Measurements from ENCODE around the gene NOS1AP. TPM values are rescaled to one million over a fixed set of nuclear protein-coding genes. Genes with fewer than 3 reads are reported as not detected.

The NOS1AP gene
- total RNA-seq, 4 donors from 2014 or later, result 0.99 to 9.0 (median 4.0) TPM

DNA sequence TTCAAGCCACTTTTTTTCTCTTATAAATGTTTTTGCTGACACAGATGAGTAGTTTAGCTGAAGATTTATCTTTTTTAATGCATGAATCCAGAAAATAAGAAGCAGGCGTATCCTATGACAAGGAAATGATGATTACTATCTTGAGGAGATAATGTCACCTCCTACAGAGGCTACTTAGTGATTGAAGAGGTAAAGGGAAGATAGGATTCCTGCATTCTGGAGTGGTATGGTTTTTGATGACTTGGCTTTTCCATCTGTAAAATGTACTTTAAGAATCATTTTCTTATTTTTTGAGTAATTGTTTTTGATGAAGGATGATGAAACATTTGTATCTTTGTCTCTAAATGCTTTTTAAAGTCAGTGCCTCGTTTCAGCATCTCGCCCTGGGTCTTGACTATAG lies 184.3 kb downstream of the NOS1AP start:
- Histone ChIP-seq H3K27me3 (no peaks in the 10 kb centered on the region), H3K36me3 (no peaks in the 10 kb centered on the region), H3K27ac (replicated peaks in 1 of 4) (no peak overlapping the region), H3K9me3 (no peaks in the 10 kb centered on the region), H3K4me1 (peaks cover 0 to 24% (median 14%) of the 10 kb centered on the region in 4 donors), H3K4me3 (no peak overlapping the region)
- no peak for DNase-seq (ENCODE audit: extremely low spot score)
- WGBS, result 88% methylated on average over 3 of the region's 3 CpGs
- intact Hi-C loops (cut with DNase I), result no loop called here
- no peak for TF ChIP-seq POLR2A (IDR thresholded peaks at IDR 0.05; ENCODE audit: low read depth)
- no peak for TF ChIP-seq EP300 (IDR thresholded peaks at IDR 0.05)
- TF ChIP-seq, protein P1, sequence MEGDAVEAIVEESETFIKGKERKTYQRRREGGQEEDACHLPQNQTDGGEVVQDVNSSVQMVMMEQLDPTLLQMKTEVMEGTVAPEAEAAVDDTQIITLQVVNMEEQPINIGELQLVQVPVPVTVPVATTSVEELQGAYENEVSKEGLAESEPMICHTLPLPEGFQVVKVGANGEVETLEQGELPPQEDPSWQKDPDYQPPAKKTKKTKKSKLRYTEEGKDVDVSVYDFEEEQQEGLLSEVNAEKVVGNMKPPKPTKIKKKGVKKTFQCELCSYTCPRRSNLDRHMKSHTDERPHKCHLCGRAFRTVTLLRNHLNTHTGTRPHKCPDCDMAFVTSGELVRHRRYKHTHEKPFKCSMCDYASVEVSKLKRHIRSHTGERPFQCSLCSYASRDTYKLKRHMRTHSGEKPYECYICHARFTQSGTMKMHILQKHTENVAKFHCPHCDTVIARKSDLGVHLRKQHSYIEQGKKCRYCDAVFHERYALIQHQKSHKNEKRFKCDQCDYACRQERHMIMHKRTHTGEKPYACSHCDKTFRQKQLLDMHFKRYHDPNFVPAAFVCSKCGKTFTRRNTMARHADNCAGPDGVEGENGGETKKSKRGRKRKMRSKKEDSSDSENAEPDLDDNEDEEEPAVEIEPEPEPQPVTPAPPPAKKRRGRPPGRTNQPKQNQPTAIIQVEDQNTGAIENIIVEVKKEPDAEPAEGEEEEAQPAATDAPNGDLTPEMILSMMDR (IDR thresholded peaks at IDR 0.05), result no peak

DNA sequence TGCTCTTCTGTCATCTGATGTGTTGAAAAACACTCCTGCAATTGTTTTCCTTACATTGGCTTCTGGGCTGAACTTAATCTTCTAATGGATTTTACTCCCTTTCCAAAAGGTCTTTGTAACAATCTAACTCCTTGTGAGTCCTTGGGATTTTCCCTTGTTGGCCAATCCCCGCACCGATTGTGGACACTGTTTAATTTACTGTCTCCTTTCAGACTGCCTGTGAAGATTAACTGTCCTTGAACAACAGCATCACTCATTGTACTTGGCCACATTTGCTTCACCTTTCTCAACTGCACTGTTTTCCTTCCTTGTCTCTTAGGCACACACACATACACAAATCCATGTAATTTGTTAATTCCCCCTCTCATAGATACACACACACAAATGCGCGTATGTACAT lies 186.8 kb downstream of the NOS1AP start:
- H3K9me3 ChIP-seq, result no peaks in the 10 kb centered on the region
- peaks cover 0 to 24% (median 14%) of the 10 kb centered on the region in 4 donors for H3K4me1 ChIP-seq
- H3K36me3 ChIP-seq, result no peaks in the 10 kb centered on the region
- intact Hi-C loops (cut with DNase I), result no loop called here
- no peak for DNase-seq (ENCODE audit: extremely low spot score)
- no peaks in the 10 kb centered on the region for H3K27me3 ChIP-seq
- H3K4me3 ChIP-seq, result no peak overlapping the region
- WGBS, result 54% methylated on average over 4 of the region's 4 CpGs
- no peak for TF ChIP-seq POLR2A (IDR thresholded peaks at IDR 0.05; ENCODE audit: low read depth)
- TF ChIP-seq POLR2AphosphoS5 (IDR thresholded peaks at IDR 0.05), result no peak
- TF ChIP-seq, protein P1 (IDR thresholded peaks at IDR 0.05), result no peak
- no peak for TF ChIP-seq EP300 (IDR thresholded peaks at IDR 0.05)
- H3K27ac ChIP-seq (replicated peaks in 1 of 4), result peak overlapping the region in 3 of 4 donors; percentile 11 to 28 (median 28)

DNA sequence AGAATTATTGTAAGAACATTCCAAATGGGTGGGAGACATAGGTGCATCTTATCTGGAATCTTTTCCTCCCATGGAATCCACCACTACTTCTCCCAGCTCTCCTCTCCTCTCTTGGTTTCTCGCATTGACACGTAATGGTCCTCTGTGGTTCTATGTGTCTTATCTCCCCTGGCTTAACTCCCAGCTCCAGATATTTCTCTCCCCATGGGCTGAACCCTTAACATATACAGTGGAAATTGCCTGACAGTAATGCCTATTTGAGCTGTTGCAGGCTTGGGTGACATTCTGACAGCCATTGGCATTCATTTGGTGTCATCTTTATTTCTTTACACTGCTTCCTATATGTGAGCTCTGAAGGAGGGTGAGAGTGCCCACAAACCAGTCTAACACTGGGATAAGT lies 188.9 kb downstream of the NOS1AP start:
- WGBS, result 95% methylated on average over 2 of the region's 2 CpGs
- TF ChIP-seq EP300 (IDR thresholded peaks at IDR 0.05) (no peak), POLR2A (IDR thresholded peaks at IDR 0.05; ENCODE audit: low read depth) (no peak), POLR2AphosphoS5 (IDR thresholded peaks at IDR 0.05) (no peak)
- TF ChIP-seq, protein P1 (IDR thresholded peaks at IDR 0.05), result no peak
- intact Hi-C loops (cut with DNase I), result no loop called here
- peaks cover 0 to 24% (median 14%) of the 10 kb centered on the region in 4 donors for H3K4me1 ChIP-seq
- H3K4me3 ChIP-seq, result no peak overlapping the region
- H3K27me3 ChIP-seq, result no peaks in the 10 kb centered on the region
- H3K27ac ChIP-seq (replicated peaks in 1 of 4), result no peak overlapping the region
- DNase-seq (ENCODE audit: extremely low spot score), result no peak
- no peaks in the 10 kb centered on the region for H3K9me3 ChIP-seq
- H3K36me3 ChIP-seq, result no peaks in the 10 kb centered on the region

DNA sequence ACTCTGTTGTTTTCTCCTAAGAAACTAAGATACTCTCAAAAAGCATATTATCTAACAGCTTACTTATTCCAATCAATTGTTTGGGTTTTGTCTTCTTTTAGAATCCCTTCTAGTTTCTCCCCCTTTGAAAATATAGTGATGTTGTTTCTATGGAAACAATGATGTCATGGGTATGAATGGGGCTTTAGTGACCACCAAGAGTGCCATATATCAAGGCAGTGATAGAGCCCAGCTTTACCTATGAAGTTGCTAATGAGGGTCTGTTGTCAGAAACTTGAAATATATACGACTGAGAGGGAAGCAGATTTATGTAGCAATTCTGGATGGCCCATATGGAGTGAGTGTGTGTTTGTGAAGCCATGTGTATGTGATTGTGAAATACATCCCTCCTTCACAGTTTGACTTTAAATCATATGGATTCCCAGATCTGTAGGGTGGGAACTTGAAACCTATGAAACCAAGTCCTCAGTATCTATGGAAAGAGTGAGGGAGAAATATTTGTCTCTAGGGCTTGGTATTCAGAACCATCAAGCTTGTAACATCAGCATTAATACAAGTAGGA lies 190.5 kb downstream of the NOS1AP start:
- WGBS, result 71% methylated on average over 1 of the region's 1 CpG
- Histone ChIP-seq H3K4me1 (peaks cover 0 to 23% (median 14%) of the 10 kb centered on the region in 4 donors), H3K4me3 (no peak overlapping the region), H3K27me3 (no peaks in the 10 kb centered on the region), H3K9me3 (no peaks in the 10 kb centered on the region), H3K36me3 (no peaks in the 10 kb centered on the region), H3K27ac (replicated peaks in 1 of 4) (no peak overlapping the region)
- intact Hi-C loops (cut with DNase I), result no loop called here
- TF ChIP-seq EP300 (IDR thresholded peaks at IDR 0.05) (no peak), POLR2AphosphoS5 (IDR thresholded peaks at IDR 0.05) (no peak), POLR2A (IDR thresholded peaks at IDR 0.05; ENCODE audit: low read depth) (no peak)
- TF ChIP-seq, protein P1 (IDR thresholded peaks at IDR 0.05), result no peak
- no peak for DNase-seq (ENCODE audit: extremely low spot score)

DNA sequence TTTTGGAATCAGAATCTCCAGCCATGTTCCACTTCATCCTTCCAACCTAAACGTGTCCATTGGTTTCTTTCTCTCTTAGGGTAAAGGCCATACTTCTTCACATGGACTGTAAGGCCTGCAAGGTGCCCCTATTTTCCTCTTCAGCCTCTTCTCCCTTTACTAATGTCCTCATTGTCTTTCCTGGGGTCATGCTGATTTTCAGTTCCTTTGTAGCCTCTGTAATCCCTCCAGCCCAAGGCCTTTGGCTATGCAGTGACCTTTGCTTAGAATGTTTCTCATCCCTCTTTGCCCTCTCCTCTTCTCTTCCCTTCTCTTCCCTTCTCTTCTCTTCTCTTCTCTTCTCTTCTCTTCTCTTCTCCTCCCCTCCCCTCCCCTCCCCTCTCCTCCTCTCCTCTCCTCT lies 194.6 kb downstream of the NOS1AP start:
- 83% methylated on average over 1 of the region's 1 CpG for WGBS
- Histone ChIP-seq H3K4me1 (no peaks in the 10 kb centered on the region), H3K36me3 (no peaks in the 10 kb centered on the region), H3K27ac (replicated peaks in 1 of 4) (no peak overlapping the region), H3K4me3 (no peak overlapping the region), H3K9me3 (no peaks in the 10 kb centered on the region), H3K27me3 (no peaks in the 10 kb centered on the region)
- intact Hi-C loops (cut with DNase I), result no loop called here
- TF ChIP-seq POLR2AphosphoS5 (IDR thresholded peaks at IDR 0.05), result no peak
- no peak for TF ChIP-seq EP300 (IDR thresholded peaks at IDR 0.05)
- DNase-seq (ENCODE audit: extremely low spot score), result no peak

Data from esophagus muscularis mucosa (tissue), 4 donors.